Measurements from ENCODE around the gene SUMO1. TPM values are rescaled to one million over a fixed set of nuclear protein-coding genes. Genes with fewer than 3 reads are reported as not detected.

Gene SUMO1
- total RNA-seq, 4 donors from 2014 or later, result 29.0 to 44.0 (median 37.8) TPM

- Histone ChIP-seq H3K4me3 (no peak overlapping the region), H3K27ac (no peak overlapping the region), H3K36me3 (no peaks in the 10 kb centered on the region), H3K9me3 (no peaks in the 10 kb centered on the region), H3K27me3 (peaks cover 4% of the 10 kb centered on the region), H3K4me1 (peaks cover 5% of the 10 kb centered on the region)
- DNase-seq (ENCODE audit: low spot score in 2 of 2), result no peak
- WGBS, result 87% methylated on average over 8 of the region's 8 CpGs
- TF ChIP-seq, protein P1, sequence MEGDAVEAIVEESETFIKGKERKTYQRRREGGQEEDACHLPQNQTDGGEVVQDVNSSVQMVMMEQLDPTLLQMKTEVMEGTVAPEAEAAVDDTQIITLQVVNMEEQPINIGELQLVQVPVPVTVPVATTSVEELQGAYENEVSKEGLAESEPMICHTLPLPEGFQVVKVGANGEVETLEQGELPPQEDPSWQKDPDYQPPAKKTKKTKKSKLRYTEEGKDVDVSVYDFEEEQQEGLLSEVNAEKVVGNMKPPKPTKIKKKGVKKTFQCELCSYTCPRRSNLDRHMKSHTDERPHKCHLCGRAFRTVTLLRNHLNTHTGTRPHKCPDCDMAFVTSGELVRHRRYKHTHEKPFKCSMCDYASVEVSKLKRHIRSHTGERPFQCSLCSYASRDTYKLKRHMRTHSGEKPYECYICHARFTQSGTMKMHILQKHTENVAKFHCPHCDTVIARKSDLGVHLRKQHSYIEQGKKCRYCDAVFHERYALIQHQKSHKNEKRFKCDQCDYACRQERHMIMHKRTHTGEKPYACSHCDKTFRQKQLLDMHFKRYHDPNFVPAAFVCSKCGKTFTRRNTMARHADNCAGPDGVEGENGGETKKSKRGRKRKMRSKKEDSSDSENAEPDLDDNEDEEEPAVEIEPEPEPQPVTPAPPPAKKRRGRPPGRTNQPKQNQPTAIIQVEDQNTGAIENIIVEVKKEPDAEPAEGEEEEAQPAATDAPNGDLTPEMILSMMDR (IDR thresholded peaks at IDR 0.05), result no peak
- TF ChIP-seq POLR2AphosphoS5 (IDR thresholded peaks at IDR 0.05) (no peak), POLR2A (IDR thresholded peaks at IDR 0.05) (no peak), EP300 (IDR thresholded peaks at IDR 0.05) (no peak)
These were observed 68.5 kb downstream of the SUMO1 start for GRCh38 chr2:202169832-202170424.

GRCh38 chr2:202169131-202169530 lies 69.3 kb downstream of the SUMO1 start:
- Histone ChIP-seq H3K4me1 (peaks cover 5% of the 10 kb centered on the region), H3K4me3 (no peak overlapping the region), H3K36me3 (no peaks in the 10 kb centered on the region), H3K27me3 (peaks cover 4% of the 10 kb centered on the region), H3K9me3 (no peaks in the 10 kb centered on the region), H3K27ac (no peak overlapping the region)
- TF ChIP-seq POLR2AphosphoS5 (IDR thresholded peaks at IDR 0.05), result no peak
- TF ChIP-seq EP300 (IDR thresholded peaks at IDR 0.05), result no peak
- no peak for TF ChIP-seq POLR2A (IDR thresholded peaks at IDR 0.05)
- TF ChIP-seq, protein P1 (IDR thresholded peaks at IDR 0.05), result no peak
- no peak for DNase-seq (ENCODE audit: low spot score in 2 of 2)

DNA sequence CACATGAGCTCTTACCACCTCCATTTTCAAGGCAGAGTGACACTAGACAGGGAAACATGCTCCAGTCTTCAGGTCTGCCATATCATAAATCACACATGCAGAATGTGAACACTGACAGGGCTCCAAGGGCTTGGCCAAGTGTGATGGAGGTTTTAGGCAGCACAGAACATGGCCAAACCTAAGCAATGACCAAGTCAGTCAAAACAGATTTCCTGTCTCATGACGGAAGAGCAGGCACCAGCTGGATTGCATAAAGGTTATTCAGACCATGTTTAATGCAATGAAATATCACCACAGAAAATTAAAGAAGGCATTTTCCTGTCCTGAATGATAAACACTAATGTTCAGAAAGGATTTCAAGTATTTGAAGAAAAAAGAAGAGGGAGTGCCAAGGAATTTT lies 72.5 kb downstream of the SUMO1 start:
- no peaks in the 10 kb centered on the region for H3K36me3 ChIP-seq
- H3K27ac ChIP-seq, result no peak overlapping the region
- H3K27me3 ChIP-seq, result peaks cover 4% of the 10 kb centered on the region
- H3K4me1 ChIP-seq, result no peaks in the 10 kb centered on the region
- 58% methylated on average over 1 of the region's 1 CpG for WGBS
- no peak for TF ChIP-seq POLR2A (IDR thresholded peaks at IDR 0.05)
- TF ChIP-seq EP300 (IDR thresholded peaks at IDR 0.05), result no peak
- TF ChIP-seq, protein P1 (IDR thresholded peaks at IDR 0.05), result no peak
- no peak for TF ChIP-seq POLR2AphosphoS5 (IDR thresholded peaks at IDR 0.05)
- no peak for DNase-seq (ENCODE audit: low spot score in 2 of 2)
- no peaks in the 10 kb centered on the region for H3K9me3 ChIP-seq
- no peak overlapping the region for H3K4me3 ChIP-seq

- TF ChIP-seq POLR2AphosphoS5 (IDR thresholded peaks at IDR 0.05) (no peak), POLR2A (IDR thresholded peaks at IDR 0.05) (no peak), EP300 (IDR thresholded peaks at IDR 0.05) (no peak)
- TF ChIP-seq, protein P1 (IDR thresholded peaks at IDR 0.05), result no peak
- 85% methylated on average over 5 of the region's 5 CpGs for WGBS
- Histone ChIP-seq H3K27ac (no peak overlapping the region), H3K4me1 (no peaks in the 10 kb centered on the region), H3K9me3 (no peaks in the 10 kb centered on the region), H3K36me3 (no peaks in the 10 kb centered on the region), H3K27me3 (peaks cover 4% of the 10 kb centered on the region), H3K4me3 (no peak overlapping the region)
- DNase-seq (ENCODE audit: low spot score in 2 of 2), result no peak
These were observed 73.2 kb downstream of the SUMO1 start for GRCh38 chr2:202165208-202165607.

GRCh38 chr2:202164411-202164810 lies 74.0 kb downstream of the SUMO1 start:
- TF ChIP-seq EP300 (IDR thresholded peaks at IDR 0.05), result no peak
- TF ChIP-seq, protein P1 (IDR thresholded peaks at IDR 0.05), result no peak
- TF ChIP-seq POLR2A (IDR thresholded peaks at IDR 0.05), result no peak
- no peak for TF ChIP-seq POLR2AphosphoS5 (IDR thresholded peaks at IDR 0.05)
- Histone ChIP-seq H3K4me3 (no peak overlapping the region), H3K27ac (no peak overlapping the region), H3K36me3 (no peaks in the 10 kb centered on the region), H3K4me1 (no peaks in the 10 kb centered on the region), H3K9me3 (no peaks in the 10 kb centered on the region), H3K27me3 (no peaks in the 10 kb centered on the region)
- DNase-seq (ENCODE audit: low spot score in 2 of 2), result no peak
- 85% methylated on average over 3 of the region's 3 CpGs for WGBS
